ENCODE results near the gene CACNG4. TPM values are rescaled to one million over a fixed set of nuclear protein-coding genes. Genes with fewer than 3 reads are reported as not detected.

The CACNG4 gene
- total RNA-seq, 2 experiments from 2014 or later, result not detected

DNA sequence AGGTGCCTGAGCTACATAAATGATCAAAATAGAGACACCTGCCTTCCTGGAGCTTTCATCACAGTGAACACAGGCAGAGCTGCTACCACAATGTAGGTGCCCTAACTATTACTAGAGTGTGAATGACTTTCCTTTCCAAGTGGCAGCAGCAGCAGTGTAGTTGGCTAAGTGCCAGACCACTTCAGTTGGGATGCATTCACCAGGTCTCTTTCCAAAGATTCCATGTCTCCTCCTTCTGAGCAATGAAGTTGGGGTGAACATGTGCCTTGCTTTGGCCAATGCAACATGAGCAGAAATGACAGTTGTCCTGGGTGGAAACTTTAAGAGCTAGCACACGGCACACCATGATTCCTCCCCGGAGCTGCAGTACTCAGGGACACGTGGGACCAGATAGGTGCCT is 23.3 kb upstream of the CACNG4 start:
- POLR2A ChIA-PET, result no interaction called here
- Histone ChIP-seq H2AFZ (ENCODE audit: low read length) (no peak overlapping the region), H3K4me3 (ENCODE audit: low read depth, low read length, poor library complexity, severe bottlenecking) (no peak overlapping the region), H3K36me3 (ENCODE audit: insufficient read depth, low read length) (no peaks in the 10 kb centered on the region), H4K20me1 (ENCODE audit: insufficient read depth, low read length) (no peaks in the 10 kb centered on the region), H3K9me2 (ENCODE audit: insufficient read depth, low read length) (no peaks in the 10 kb centered on the region), H3K4me1 (ENCODE audit: insufficient read depth, low read length, poor library complexity, severe bottlenecking) (no peaks in the 10 kb centered on the region), H3K79me2 (ENCODE audit: insufficient read depth, low read depth, low read length) (no peaks in the 10 kb centered on the region), H3K27ac (ENCODE audit: low read depth, low read length, poor library complexity, severe bottlenecking) (no peak overlapping the region), H3K4me2 (ENCODE audit: low read length) (no peak overlapping the region), H3K9me3 (ENCODE audit: low read length) (no peaks in the 10 kb centered on the region)
- no peak for TF ChIP-seq EZH2phosphoT487 (IDR thresholded peaks at IDR 0.05; ENCODE audit: borderline replicate concordance, low read depth, low read length)
- TF ChIP-seq, protein P1, sequence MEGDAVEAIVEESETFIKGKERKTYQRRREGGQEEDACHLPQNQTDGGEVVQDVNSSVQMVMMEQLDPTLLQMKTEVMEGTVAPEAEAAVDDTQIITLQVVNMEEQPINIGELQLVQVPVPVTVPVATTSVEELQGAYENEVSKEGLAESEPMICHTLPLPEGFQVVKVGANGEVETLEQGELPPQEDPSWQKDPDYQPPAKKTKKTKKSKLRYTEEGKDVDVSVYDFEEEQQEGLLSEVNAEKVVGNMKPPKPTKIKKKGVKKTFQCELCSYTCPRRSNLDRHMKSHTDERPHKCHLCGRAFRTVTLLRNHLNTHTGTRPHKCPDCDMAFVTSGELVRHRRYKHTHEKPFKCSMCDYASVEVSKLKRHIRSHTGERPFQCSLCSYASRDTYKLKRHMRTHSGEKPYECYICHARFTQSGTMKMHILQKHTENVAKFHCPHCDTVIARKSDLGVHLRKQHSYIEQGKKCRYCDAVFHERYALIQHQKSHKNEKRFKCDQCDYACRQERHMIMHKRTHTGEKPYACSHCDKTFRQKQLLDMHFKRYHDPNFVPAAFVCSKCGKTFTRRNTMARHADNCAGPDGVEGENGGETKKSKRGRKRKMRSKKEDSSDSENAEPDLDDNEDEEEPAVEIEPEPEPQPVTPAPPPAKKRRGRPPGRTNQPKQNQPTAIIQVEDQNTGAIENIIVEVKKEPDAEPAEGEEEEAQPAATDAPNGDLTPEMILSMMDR (conservative IDR thresholded peaks at IDR 0.05; ENCODE audit: low read length), result no peak
- intact Hi-C loops (cut with micrococcal nuclease; ENCODE audit: unreplicated experiment), result no loop called here
- BruUV-seq (replicated peaks), result no TSS peak
- no peak for DNase-seq (ENCODE audit: low spot score)
- CTCF ChIA-PET (ENCODE audit: unreplicated experiment), result no interaction called here

DNA sequence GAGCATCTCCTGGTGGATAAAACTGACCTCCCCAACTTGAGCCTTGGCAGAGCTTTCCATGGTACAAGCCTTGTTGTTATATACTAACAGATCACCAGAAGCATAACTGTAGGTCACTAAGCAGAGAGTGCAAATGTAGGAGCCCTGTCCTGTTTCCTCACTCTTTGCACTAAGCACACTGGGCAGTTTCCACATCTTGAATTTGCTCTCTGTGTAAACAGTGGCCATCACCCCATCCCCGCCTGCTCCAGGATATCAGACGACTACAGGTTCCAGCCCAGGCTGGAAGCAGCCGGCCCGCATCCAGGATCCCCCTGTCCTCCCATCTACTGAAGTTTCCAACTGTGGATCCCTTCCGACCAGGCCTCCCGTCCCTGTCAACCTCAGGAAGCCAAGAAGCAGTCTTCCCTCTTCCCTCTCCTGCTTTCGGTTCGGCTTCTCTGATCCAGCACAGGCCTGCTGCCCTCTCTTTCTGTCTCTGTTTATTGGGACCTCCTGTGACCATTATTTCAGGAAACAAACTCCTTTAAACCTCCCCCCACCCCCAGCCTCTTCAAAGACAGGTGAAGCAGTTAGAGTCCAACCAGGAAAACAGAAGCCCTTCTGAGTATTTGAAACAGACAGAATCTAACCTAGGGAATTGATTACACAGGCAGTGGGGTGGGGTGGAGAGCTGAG is 22.6 kb upstream of the CACNG4 start:
- Histone ChIP-seq H3K4me1 (ENCODE audit: insufficient read depth, low read length, poor library complexity, severe bottlenecking) (no peaks in the 10 kb centered on the region), H3K4me2 (ENCODE audit: low read length) (no peak overlapping the region), H3K36me3 (ENCODE audit: insufficient read depth, low read length) (no peaks in the 10 kb centered on the region), H3K79me2 (ENCODE audit: insufficient read depth, low read depth, low read length) (no peaks in the 10 kb centered on the region), H3K4me3 (ENCODE audit: low read depth, low read length, poor library complexity, severe bottlenecking) (no peak overlapping the region), H4K20me1 (ENCODE audit: insufficient read depth, low read length) (no peaks in the 10 kb centered on the region), H3K9me3 (ENCODE audit: low read length) (no peaks in the 10 kb centered on the region), H3K9me2 (ENCODE audit: insufficient read depth, low read length) (no peaks in the 10 kb centered on the region), H2AFZ (ENCODE audit: low read length) (no peak overlapping the region), H3K27ac (ENCODE audit: low read depth, low read length, poor library complexity, severe bottlenecking) (no peak overlapping the region)
- intact Hi-C loops (cut with micrococcal nuclease; ENCODE audit: unreplicated experiment), result no loop called here
- DNase-seq (ENCODE audit: low spot score), result no peak
- BruUV-seq (replicated peaks), result no TSS peak
- TF ChIP-seq, protein P1 (conservative IDR thresholded peaks at IDR 0.05; ENCODE audit: low read length), result no peak
- TF ChIP-seq EZH2phosphoT487 (IDR thresholded peaks at IDR 0.05; ENCODE audit: borderline replicate concordance, low read depth, low read length), result no peak
- CTCF ChIA-PET (ENCODE audit: unreplicated experiment), result interaction anchor here (0.6 kb wide), 1 partner anchor 8 kb away, joined by 4 read pairs; no protein-coding TSS in a partner anchor
- POLR2A ChIA-PET, result no interaction called here

DNA sequence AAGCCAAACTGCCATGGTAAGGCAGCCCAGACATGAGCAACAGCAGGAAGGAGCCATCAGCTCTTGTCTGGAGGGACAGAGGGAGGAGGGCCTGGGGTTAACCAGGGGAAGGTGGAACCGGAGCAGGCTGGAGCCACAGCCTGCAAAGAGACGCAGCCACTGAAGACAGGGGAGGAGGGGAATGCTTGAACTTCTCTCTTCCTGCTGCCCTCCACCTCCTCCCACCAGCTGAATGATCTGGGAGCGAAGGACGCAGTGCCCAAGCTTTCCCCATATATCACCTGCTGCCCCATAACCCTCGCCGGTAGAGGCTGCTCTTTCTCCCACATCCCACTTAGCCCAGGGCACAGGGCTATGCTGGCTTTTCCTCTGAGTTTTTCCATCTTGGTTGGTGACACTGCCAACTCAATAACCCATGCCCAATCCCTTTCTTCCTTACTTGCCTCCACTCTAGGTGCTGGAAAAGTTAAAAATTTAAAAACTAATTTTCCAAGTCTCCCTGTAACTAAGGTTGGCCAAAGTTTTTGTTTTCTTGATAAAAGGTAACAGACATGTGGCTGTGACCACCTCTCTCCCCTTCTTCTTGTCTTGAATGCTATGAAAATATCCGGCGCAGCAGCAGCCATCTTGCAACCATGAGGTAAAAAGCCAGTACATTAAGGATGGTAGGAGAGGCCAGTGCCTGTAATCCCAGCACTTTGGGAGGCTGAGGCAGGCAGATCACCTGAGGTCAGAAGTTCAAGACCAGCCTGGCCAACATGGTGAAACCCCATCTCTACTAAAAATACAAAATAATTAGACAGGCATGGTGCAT is 21.8 kb upstream of the CACNG4 start:
- Histone ChIP-seq H2AFZ (ENCODE audit: low read length) (no peak overlapping the region), H3K4me1 (ENCODE audit: insufficient read depth, low read length, poor library complexity, severe bottlenecking) (no peaks in the 10 kb centered on the region), H4K20me1 (ENCODE audit: insufficient read depth, low read length) (no peaks in the 10 kb centered on the region), H3K27ac (ENCODE audit: low read depth, low read length, poor library complexity, severe bottlenecking) (no peak overlapping the region), H3K9me2 (ENCODE audit: insufficient read depth, low read length) (no peaks in the 10 kb centered on the region), H3K4me3 (ENCODE audit: low read depth, low read length, poor library complexity, severe bottlenecking) (no peak overlapping the region), H3K36me3 (ENCODE audit: insufficient read depth, low read length) (no peaks in the 10 kb centered on the region), H3K79me2 (ENCODE audit: insufficient read depth, low read depth, low read length) (no peaks in the 10 kb centered on the region), H3K9me3 (ENCODE audit: low read length) (no peaks in the 10 kb centered on the region), H3K4me2 (ENCODE audit: low read length) (no peak overlapping the region)
- no TSS peak for BruUV-seq (replicated peaks)
- TF ChIP-seq, protein P1 (conservative IDR thresholded peaks at IDR 0.05; ENCODE audit: low read length), result no peak
- TF ChIP-seq EZH2phosphoT487 (IDR thresholded peaks at IDR 0.05; ENCODE audit: borderline replicate concordance, low read depth, low read length), result no peak
- DNase-seq (ENCODE audit: low spot score), result no peak
- ChIA-PET CTCF (ENCODE audit: unreplicated experiment) (no interaction called here), POLR2A (no interaction called here)
- intact Hi-C loops (cut with micrococcal nuclease; ENCODE audit: unreplicated experiment), result no loop called here
